Motor neuron (in vitro differentiated cells): ENCODE data around the gene USP24. TPM values are rescaled to one million over a fixed set of nuclear protein-coding genes. Genes with fewer than 3 reads are reported as not detected.

ENCODE experiments used
- ATAC-seq, 8 experiments: fragments of 200-7000 bp; cut with Tn5 transposase; replicated peaks in 6 of 8; 2 replicates each; pipeline ENCODE4 v1.8.0; 2021; ENCODE audit warnings: mild to moderate bottlenecking in 8 of 8, moderate library complexity in 8 of 8
- H3K27ac ChIP-seq, 2 donors: fragments of 250-450 bp; sonication (Bioruptor Pico); 2 replicates each; pipeline ENCODE4 v1.9.0; 2021; ENCODE audit warnings: antibody characterized with exemption in 2 of 2, mild to moderate bottlenecking in 2 of 2, moderate library complexity in 1 of 2
- H3K4me1 ChIP-seq, 2 donors: fragments of 250-450 bp; sonication (Bioruptor Pico); replicated peaks in 1 of 2; 2 replicates each; pipeline ENCODE4 v1.6.1; 2021; ENCODE audit warnings: antibody characterized with exemption in 2 of 2, mild to moderate bottlenecking in 2 of 2, moderate library complexity in 1 of 2
- H3K4me3 ChIP-seq, 5 donors: fragments of 250-450 bp; sonication (Bioruptor Pico); 2 replicates each; pipeline ENCODE4 v1.9.0; 2021; ENCODE audit warnings: antibody characterized with exemption in 5 of 5, mild to moderate bottlenecking in 5 of 5, moderate library complexity in 4 of 5
- WGBS, 10 experiments: fragments of 450-650 bp; shearing (Covaris generic); methylation state at CpG; one replicate each; pipeline ENCODE4 v1.0.0; 2022; 5-methylcytosine and 5-hydroxymethylcytosine counted together
- in situ Hi-C, 9 experiments: fragments of 400-800 bp; cut with MboI; loops; one replicate each; pipeline ENCODE4 v1.15.0; 2021; ENCODE audit warnings: low sequenced_read_pairs in 9 of 9, low pct_unique_long_range_greater_than_20kb in 2 of 9; ENCODE audit not compliant: unreplicated experiment in 9 of 9
- total RNA-seq, 8 experiments: library from RNA; unstranded; fragments of 300-600 nt; gene quantifications; 2 replicates each; pipeline versions ENCODE4 v1.2.3 to v1.2.4, GENCODE V29; 2022

The USP24 gene
- total RNA-seq, 8 experiments from 2014 or later: 25.4 to 59.2 (median 46.5) TPM

- in situ Hi-C loops: no loop called here
- no peak overlapping the region for H3K4me3 ChIP-seq
These were observed 29.3 kb downstream of the USP24 start for GRCh38 chr1:55185832-55186231.

GRCh38 chr1:55184859-55185258 is 30.3 kb downstream of the USP24 start:
- WGBS, 10 experiments: 93 to 100% (median 98%) methylated on average over 1 to 5 of the region's 5 CpGs
- in situ Hi-C loops: no loop called here
- no peaks in the 10 kb centered on the region for H3K4me1 ChIP-seq
- ATAC-seq: no peak
- no peak overlapping the region for H3K4me3 ChIP-seq
- no peak overlapping the region for H3K27ac ChIP-seq

More at GRCh38 chr1:55185832-55186231, 29.3 kb downstream of the USP24 start:
- no peak overlapping the region for H3K27ac ChIP-seq
- ATAC-seq: no peak
- 11 to 100% (median 94%) methylated on average over 1 to 2 of the region's 2 CpGs for WGBS, 10 experiments
- H3K4me1 ChIP-seq: no peaks in the 10 kb centered on the region

- Histone ChIP-seq H3K4me3 (no peak overlapping the region), H3K4me1 (no peaks in the 10 kb centered on the region), H3K27ac (no peak overlapping the region)
- in situ Hi-C loops: no loop called here
- no peak for ATAC-seq
These were observed 33.5 kb downstream of the USP24 start for GRCh38 chr1:55181666-55182065.

- Histone ChIP-seq H3K27ac (no peak overlapping the region), H3K4me1 (no peaks in the 10 kb centered on the region), H3K4me3 (no peak overlapping the region)
- in situ Hi-C loops: no loop called here
- ATAC-seq: no peak
- 94 to 100% (median 100%) methylated on average over 1 to 5 of the region's 5 CpGs; no CpG with 5 or more reads in 1 of the 10 experiments for WGBS, 10 experiments
These were observed 35.0 kb downstream of the USP24 start for GRCh38 chr1:55180075-55180670.

GRCh38 chr1:55179177-55179835 is 35.9 kb downstream of the USP24 start:
- in situ Hi-C loops: no loop called here
- ATAC-seq: peak in 1 of 8 experiments; percentile 33

GRCh38 chr1:55172687-55173086 is 42.5 kb downstream of the USP24 start:
- in situ Hi-C loops: no loop called here
- Histone ChIP-seq H3K4me3 (no peak overlapping the region), H3K4me1 (peaks cover 0 to 16% of the 10 kb centered on the region in 2 donors), H3K27ac (no peak overlapping the region)
- ATAC-seq: no peak
- 57 to 100% (median 94%) methylated on average over 1 to 3 of the region's 3 CpGs; no CpG with 5 or more reads in 1 of the 10 experiments for WGBS, 10 experiments

More at GRCh38 chr1:55179177-55179835, 35.9 kb downstream of the USP24 start:
- Histone ChIP-seq H3K27ac (no peak overlapping the region), H3K4me1 (no peaks in the 10 kb centered on the region), H3K4me3 (no peak overlapping the region)
- 90 to 100% (median 97%) methylated on average over 2 to 3 of the region's 3 CpGs; no CpG with 5 or more reads in 1 of the 10 experiments for WGBS, 10 experiments

- in situ Hi-C loops: no loop called here
- 75 to 100% (median 82%) methylated on average over 1 to 2 of the region's 2 CpGs for WGBS, 10 experiments
- Histone ChIP-seq H3K27ac (no peak overlapping the region), H3K4me3 (no peak overlapping the region), H3K4me1 (peaks cover 0 to 16% of the 10 kb centered on the region in 2 donors)
- ATAC-seq: no peak
These were observed 42.9 kb downstream of the USP24 start for GRCh38 chr1:55172272-55172671.

GRCh38 chr1:55171694-55172093 is 43.5 kb downstream of the USP24 start:
- no peak overlapping the region for H3K27ac ChIP-seq
- in situ Hi-C loops: no loop called here
- no peak overlapping the region for H3K4me3 ChIP-seq
- 38 to 100% (median 71%) methylated on average over 1 to 3 of the region's 3 CpGs; no CpG with 5 or more reads in 2 of the 10 experiments for WGBS, 10 experiments
- ATAC-seq: peak in 4 of 8 experiments; percentile 28 to 66 (median 62)
- peaks cover 0 to 16% of the 10 kb centered on the region in 2 donors for H3K4me1 ChIP-seq

GRCh38 chr1:55170426-55170825 is 44.7 kb downstream of the USP24 start:
- Histone ChIP-seq H3K27ac (no peak overlapping the region), H3K4me1 (peaks cover 0 to 16% of the 10 kb centered on the region in 2 donors), H3K4me3 (no peak overlapping the region)
- 89 to 100% (median 100%) methylated on average over 1 of the region's 1 CpG; no CpG with 5 or more reads in 1 of the 10 experiments for WGBS, 10 experiments
- in situ Hi-C loops: no loop called here
- ATAC-seq: no peak

- H3K4me3 ChIP-seq: no peak overlapping the region
- WGBS, 10 experiments: 78 to 100% (median 92%) methylated on average over 1 of the region's 1 CpG
- ATAC-seq: no peak
- in situ Hi-C loops: no loop called here
- H3K4me1 ChIP-seq: peaks cover 0 to 16% of the 10 kb centered on the region in 2 donors
- H3K27ac ChIP-seq: no peak overlapping the region
These were observed 46.0 kb downstream of the USP24 start for GRCh38 chr1:55169126-55169525.

GRCh38 chr1:55168353-55168752 is 46.8 kb downstream of the USP24 start:
- in situ Hi-C loops: no loop called here
- 63 to 100% (median 78%) methylated on average over 2 to 4 of the region's 4 CpGs for WGBS, 10 experiments
- H3K4me1 ChIP-seq: peaks cover 0 to 16% of the 10 kb centered on the region in 2 donors
- no peak overlapping the region for H3K27ac ChIP-seq
- no peak for ATAC-seq
- H3K4me3 ChIP-seq: no peak overlapping the region

- Histone ChIP-seq H3K4me3 (no peak overlapping the region), H3K4me1 (peaks cover 0 to 11% of the 10 kb centered on the region in 2 donors), H3K27ac (no peak overlapping the region)
- no peak for ATAC-seq
- 52 to 98% (median 89%) methylated on average over 1 to 6 of the region's 6 CpGs for WGBS, 10 experiments
- in situ Hi-C loops: no loop called here
These were observed 47.8 kb downstream of the USP24 start for GRCh38 chr1:55167224-55167871.

- H3K27ac ChIP-seq: no peak overlapping the region
- ATAC-seq: no peak
- in situ Hi-C loops: no loop called here
- no peaks in the 10 kb centered on the region for H3K4me1 ChIP-seq
- 83 to 100% (median 100%) methylated on average over 1 to 2 of the region's 2 CpGs; no CpG with 5 or more reads in 1 of the 10 experiments for WGBS, 10 experiments
- no peak overlapping the region for H3K4me3 ChIP-seq
These were observed 50.3 kb downstream of the USP24 start for GRCh38 chr1:55164906-55165305.
